ENCODE measurements around the gene PROSER3. TPM values are rescaled to one million over a fixed set of nuclear protein-coding genes. Genes with fewer than 3 reads are reported as not detected.

PROSER3 gene
- total and polyA plus RNA-seq, 2 of the 13 experiments (the other 11 are each of a cell fraction or from before 2014, with no cell fraction given): 5.1 to 5.7 TPM

DNA sequence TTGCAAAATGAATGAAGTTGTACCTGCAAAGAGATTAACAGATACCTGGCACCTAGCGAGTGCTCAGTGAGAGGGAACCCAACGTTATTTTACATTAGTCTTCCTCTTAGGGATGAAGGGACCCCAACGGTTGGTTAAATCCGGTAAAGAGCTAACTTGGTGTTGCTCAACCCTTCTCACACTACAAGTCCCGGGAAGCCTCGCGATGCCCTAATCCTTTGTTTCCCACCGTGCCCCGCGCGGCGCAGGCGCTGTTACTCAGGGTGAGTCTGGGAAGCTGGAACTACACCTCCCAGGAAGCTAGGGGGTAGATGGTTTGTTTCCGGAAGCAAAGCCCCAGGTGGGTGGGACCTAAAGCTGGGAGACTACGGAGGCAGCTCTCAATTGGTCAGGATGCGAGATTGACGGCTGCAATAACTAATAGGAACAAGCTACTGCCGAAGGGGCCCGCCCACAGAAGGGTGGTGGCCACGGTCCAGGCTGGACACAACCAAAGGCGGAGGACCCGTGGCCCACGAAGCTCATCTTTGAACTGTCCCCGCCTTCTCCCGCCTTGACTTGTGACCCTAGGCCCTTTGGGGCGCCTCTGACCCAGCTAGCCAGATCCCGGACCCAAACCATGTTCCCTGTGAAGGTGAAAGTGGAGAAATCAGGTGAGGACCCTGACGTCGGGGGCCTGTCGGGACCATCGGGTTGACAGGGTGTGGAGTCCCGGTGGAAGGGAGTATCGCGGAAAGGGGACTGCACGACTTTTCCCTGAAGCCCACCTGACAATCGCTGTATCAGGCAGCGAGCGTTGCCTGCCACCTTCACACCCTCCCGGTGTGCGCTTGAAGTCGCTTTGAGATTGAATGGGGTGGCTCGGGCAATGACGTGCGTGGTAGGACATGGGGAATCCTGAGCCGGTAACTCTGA, 9.6 kb upstream of the PROSER3 start, which contains the start of gene LIN37 (continued):
- TF ChIP-seq, protein P1, sequence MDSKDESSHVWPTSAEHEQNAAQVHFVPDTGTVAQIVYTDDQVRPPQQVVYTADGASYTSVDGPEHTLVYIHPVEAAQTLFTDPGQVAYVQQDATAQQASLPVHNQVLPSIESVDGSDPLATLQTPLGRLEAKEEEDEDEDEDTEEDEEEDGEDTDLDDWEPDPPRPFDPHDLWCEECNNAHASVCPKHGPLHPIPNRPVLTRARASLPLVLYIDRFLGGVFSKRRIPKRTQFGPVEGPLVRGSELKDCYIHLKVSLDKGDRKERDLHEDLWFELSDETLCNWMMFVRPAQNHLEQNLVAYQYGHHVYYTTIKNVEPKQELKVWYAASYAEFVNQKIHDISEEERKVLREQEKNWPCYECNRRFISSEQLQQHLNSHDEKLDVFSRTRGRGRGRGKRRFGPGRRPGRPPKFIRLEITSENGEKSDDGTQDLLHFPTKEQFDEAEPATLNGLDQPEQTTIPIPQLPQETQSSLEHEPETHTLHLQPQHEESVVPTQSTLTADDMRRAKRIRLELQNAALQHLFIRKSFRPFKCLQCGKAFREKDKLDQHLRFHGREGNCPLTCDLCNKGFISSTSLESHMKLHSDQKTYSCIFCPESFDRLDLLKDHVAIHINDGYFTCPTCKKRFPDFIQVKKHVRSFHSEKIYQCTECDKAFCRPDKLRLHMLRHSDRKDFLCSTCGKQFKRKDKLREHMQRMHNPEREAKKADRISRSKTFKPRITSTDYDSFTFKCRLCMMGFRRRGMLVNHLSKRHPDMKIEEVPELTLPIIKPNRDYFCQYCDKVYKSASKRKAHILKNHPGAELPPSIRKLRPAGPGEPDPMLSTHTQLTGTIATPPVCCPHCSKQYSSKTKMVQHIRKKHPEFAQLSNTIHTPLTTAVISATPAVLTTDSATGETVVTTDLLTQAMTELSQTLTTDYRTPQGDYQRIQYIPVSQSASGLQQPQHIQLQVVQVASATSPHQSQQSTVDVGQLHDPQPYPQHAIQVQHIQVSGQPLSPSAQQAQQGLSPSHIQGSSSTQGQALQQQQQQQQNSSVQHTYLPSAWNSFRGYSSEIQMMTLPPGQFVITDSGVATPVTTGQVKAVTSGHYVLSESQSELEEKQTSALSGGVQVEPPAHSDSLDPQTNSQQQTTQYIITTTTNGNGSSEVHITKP (CRISPR knock-in tag; IDR thresholded peaks at IDR 0.05; ENCODE audit: low read depth): peak; percentile 82
- TF ChIP-seq ZMYM3 (CRISPR knock-in tag; IDR thresholded peaks at IDR 0.05) (0 out of 2 replicates have a peak, but pooled peaks have one; percentile 13), ZNF781 (CRISPR knock-in tag; IDR thresholded peaks at IDR 0.05; ENCODE audit: borderline replicate concordance, not compliant biosample characterization) (no peak), PITX1 (CRISPR knock-in tag; IDR thresholded peaks at IDR 0.05) (peak; percentile 100), MIER3 (CRISPR knock-in tag; IDR thresholded peaks at IDR 0.05; ENCODE audit: borderline replicate concordance) (peak; percentile 66; the same call in 1 of the 2 replicates), ZKSCAN8 (CRISPR knock-in tag; IDR thresholded peaks at IDR 0.05; ENCODE audit: borderline replicate concordance) (no peak), PREB (CRISPR knock-in tag; IDR thresholded peaks at IDR 0.05) (no peak), PCBP2 (optimal IDR thresholded peaks at IDR 0.05; ENCODE audit: low read depth, low read length, poor library complexity, severe bottlenecking) (no peak), MXD4 (CRISPR knock-in tag; IDR thresholded peaks at IDR 0.05) (no peak), ZNF672 (CRISPR knock-in tag; IDR thresholded peaks at IDR 0.05) (no peak), SMAD1 (CRISPR knock-in tag; IDR thresholded peaks at IDR 0.05; ENCODE audit: borderline replicate concordance, low read depth) (no peak), ZNF564 (CRISPR knock-in tag; IDR thresholded peaks at IDR 0.05) (no peak), ZNF326 (CRISPR knock-in tag; IDR thresholded peaks at IDR 0.05; ENCODE audit: borderline replicate concordance) (no peak), ETV5 (CRISPR knock-in tag; IDR thresholded peaks at IDR 0.05; ENCODE audit: borderline replicate concordance) (peak; percentile 71; the same call in 1 of the 2 replicates), ZNF124 (CRISPR knock-in tag; IDR thresholded peaks at IDR 0.05) (no peak), PHF8 (CRISPR knock-in tag; IDR thresholded peaks at IDR 0.05) (peak; percentile 89), SAFB2 (CRISPR knock-in tag; IDR thresholded peaks at IDR 0.05; ENCODE audit: borderline replicate concordance, low read depth) (no peak), USF2 (IDR thresholded peaks at IDR 0.05; ENCODE audit: low read depth, low read length) (no peak), USF2 (CRISPR knock-in tag; IDR thresholded peaks at IDR 0.05; ENCODE audit: borderline replicate concordance) (no peak; the same call in 1 of the 2 replicates), ZNF3 (CRISPR knock-in tag; IDR thresholded peaks at IDR 0.05) (no peak)
- TF ChIP-seq, protein P2, sequence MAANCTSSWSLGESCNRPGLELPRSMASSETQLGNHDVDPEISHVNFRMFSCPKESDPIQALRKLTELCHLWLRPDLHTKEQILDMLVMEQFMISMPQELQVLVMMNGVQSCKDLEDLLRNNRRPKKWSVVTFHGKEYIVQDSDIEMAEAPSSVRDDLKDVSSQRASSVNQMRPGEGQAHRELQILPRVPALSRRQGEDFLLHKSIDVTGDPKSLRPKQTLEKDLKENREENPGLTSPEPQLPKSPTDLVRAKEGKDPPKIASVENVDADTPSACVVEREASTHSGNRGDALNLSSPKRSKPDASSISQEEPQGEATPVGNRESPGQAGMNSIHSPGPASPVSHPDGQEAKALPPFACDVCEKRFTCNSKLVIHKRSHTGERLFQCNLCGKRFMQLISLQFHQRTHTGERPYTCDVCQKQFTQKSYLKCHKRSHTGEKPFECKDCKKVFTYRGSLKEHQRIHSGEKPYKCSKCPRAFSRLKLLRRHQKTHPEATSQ (CRISPR knock-in tag; IDR thresholded peaks at IDR 0.05; ENCODE audit: borderline replicate concordance): peak; percentile 63; the same call in 1 of the 2 replicates

All from HepG2 (cell line).